MM.1S (cell line): Measurements from ENCODE around the gene DKK3.

Experiments used
- DNase-seq: peaks from one replicate; pipeline ENCODE4 v3.0.0-alpha.2; 2015
- H2AFZ ChIP-seq: fragments of 300-600 bp; sonication (generic); 2 replicates; pipeline ENCODE4 v1.6.0; 2016; ENCODE audit warnings: antibody characterized with exemption, low read length
- H3F3A ChIP-seq: fragments of 300-600 bp; sonication (generic); 2 replicates; pipeline ENCODE4 v1.6.1; 2016; ENCODE audit warnings: mild to moderate bottlenecking, antibody characterized with exemption, low read length, moderate library complexity, mixed read lengths; ENCODE audit not compliant: insufficient read depth
- H3K27ac ChIP-seq: fragments of 300-600 bp; sonication (generic); 2 replicates; pipeline ENCODE4 v1.5.1; 2016; ENCODE audit warnings: mild to moderate bottlenecking, low read length
- H3K27me3 ChIP-seq: fragments of 300-600 bp; sonication (generic); replicated peaks from 2 replicates; pipeline ENCODE4 v1.6.0; 2016; ENCODE audit warnings: low read length; ENCODE audit not compliant: insufficient read depth
- H3K36me3 ChIP-seq: fragments of 300-600 bp; sonication (generic); replicated peaks from 2 replicates; pipeline ENCODE4 v1.6.1; 2016; ENCODE audit warnings: mild to moderate bottlenecking, low read length, mixed read lengths; ENCODE audit not compliant: insufficient read depth
- H3K4me1 ChIP-seq: fragments of 300-600 bp; sonication (generic); 2 replicates; pipeline ENCODE4 v1.6.1; 2016; ENCODE audit warnings: low read length, mixed read lengths
- H3K4me2 ChIP-seq: fragments of 300-600 bp; sonication (generic); 2 replicates; pipeline ENCODE4 v1.6.0; 2016; ENCODE audit warnings: low read depth, low read length
- H3K4me3 ChIP-seq: fragments of 300-600 bp; sonication (generic); 2 replicates; pipeline ENCODE4 v1.5.1; 2016; ENCODE audit warnings: low read length, mixed read lengths
- H3K79me2 ChIP-seq: fragments of 300-600 bp; sonication (generic); 2 replicates; pipeline ENCODE4 v1.6.1; 2016; ENCODE audit warnings: mixed run types, low read length, mixed read lengths
- H3K9ac ChIP-seq: fragments of 300-600 bp; sonication (generic); 2 replicates; pipeline ENCODE4 v1.6.1; 2016; ENCODE audit warnings: low read length, mixed read lengths
- H3K9me2 ChIP-seq: fragments of 300-600 bp; sonication (generic); replicated peaks from 2 replicates; pipeline ENCODE4 v1.6.1; 2016; ENCODE audit warnings: mild to moderate bottlenecking, low read length, mixed read lengths; ENCODE audit not compliant: insufficient read depth
- H3K9me3 ChIP-seq: fragments of 300-600 bp; sonication (generic); replicated peaks from 2 replicates; pipeline ENCODE4 v1.6.1; 2016; ENCODE audit warnings: mild to moderate bottlenecking, low read length, mixed read lengths; ENCODE audit not compliant: insufficient read depth
- H4K20me1 ChIP-seq: fragments of 300-600 bp; sonication (generic); 2 replicates; pipeline ENCODE4 v1.6.1; 2016; ENCODE audit warnings: mild to moderate bottlenecking, low read length, moderate library complexity, mixed read lengths; ENCODE audit not compliant: insufficient read depth
- EZH2 ChIP-seq: fragments of 300-600 bp; sonication (generic); optimal IDR thresholded peaks from 2 replicates; pipeline ENCODE3; 2017; ENCODE audit warnings: low read depth, mild to moderate bottlenecking, antibody characterized with exemption, low read length, mixed read lengths
- EZH2phosphoT487 ChIP-seq: fragments of 300-600 bp; sonication (generic); IDR thresholded peaks from 2 replicates; pipeline ENCODE4 v1.6.1; 2018; ENCODE audit warnings: antibody characterized with exemption, low read length
- TF ChIP-seq, protein P1 (sequence below): fragments of 300-600 bp; sonication (generic); IDR thresholded peaks from 2 replicates; pipeline ENCODE4 v1.5.1; 2016; ENCODE audit warnings: antibody characterized with exemption, low read length, mixed read lengths

Gene DKK3

DNA sequence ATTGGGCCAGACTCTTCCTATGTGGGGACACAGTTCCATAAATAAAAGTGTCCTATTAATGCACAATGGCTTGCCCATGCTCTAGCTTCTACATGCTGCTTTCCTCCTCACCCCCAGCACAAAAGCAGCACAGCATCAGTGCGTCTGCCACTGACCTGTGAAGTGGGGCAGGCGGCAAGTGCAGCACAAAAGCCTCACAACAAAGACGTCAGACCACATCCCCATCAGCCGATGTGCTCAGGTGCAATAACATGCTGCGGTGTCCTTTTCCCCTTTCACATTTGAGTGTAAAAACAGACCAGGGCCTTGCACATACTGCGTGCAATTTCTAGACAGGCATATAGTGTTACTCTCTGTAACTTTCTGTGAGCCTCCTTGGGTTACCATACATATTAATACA, 12.8 kb downstream of the DKK3 start:
- peak overlapping the region; percentile 19; the same call in 1 of the 2 replicates for H3K27ac ChIP-seq
- H3F3A ChIP-seq = no peaks in the 10 kb centered on the region; the same call in none of the 2 replicates
- no peaks in the 10 kb centered on the region for H3K36me3 ChIP-seq
- DNase-seq = peak; percentile 84
- no peaks in the 10 kb centered on the region for H4K20me1 ChIP-seq
- no peaks in the 10 kb centered on the region for H3K27me3 ChIP-seq
- no peak overlapping the region for H3K4me3 ChIP-seq
- H3K4me2 ChIP-seq = no peak overlapping the region
- H3K9me3 ChIP-seq = no peaks in the 10 kb centered on the region
- peaks cover 6% of the 10 kb centered on the region; the same call in 1 of the 2 replicates for H3K4me1 ChIP-seq
- no peak overlapping the region for H3K9ac ChIP-seq
- TF ChIP-seq EZH2phosphoT487 (no peak), EZH2 (no peak)
- TF ChIP-seq, protein P1, sequence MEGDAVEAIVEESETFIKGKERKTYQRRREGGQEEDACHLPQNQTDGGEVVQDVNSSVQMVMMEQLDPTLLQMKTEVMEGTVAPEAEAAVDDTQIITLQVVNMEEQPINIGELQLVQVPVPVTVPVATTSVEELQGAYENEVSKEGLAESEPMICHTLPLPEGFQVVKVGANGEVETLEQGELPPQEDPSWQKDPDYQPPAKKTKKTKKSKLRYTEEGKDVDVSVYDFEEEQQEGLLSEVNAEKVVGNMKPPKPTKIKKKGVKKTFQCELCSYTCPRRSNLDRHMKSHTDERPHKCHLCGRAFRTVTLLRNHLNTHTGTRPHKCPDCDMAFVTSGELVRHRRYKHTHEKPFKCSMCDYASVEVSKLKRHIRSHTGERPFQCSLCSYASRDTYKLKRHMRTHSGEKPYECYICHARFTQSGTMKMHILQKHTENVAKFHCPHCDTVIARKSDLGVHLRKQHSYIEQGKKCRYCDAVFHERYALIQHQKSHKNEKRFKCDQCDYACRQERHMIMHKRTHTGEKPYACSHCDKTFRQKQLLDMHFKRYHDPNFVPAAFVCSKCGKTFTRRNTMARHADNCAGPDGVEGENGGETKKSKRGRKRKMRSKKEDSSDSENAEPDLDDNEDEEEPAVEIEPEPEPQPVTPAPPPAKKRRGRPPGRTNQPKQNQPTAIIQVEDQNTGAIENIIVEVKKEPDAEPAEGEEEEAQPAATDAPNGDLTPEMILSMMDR = no peak
- H3K9me2 ChIP-seq = no peaks in the 10 kb centered on the region
- no peaks in the 10 kb centered on the region for H3K79me2 ChIP-seq
- H2AFZ ChIP-seq = no peak overlapping the region

DNA sequence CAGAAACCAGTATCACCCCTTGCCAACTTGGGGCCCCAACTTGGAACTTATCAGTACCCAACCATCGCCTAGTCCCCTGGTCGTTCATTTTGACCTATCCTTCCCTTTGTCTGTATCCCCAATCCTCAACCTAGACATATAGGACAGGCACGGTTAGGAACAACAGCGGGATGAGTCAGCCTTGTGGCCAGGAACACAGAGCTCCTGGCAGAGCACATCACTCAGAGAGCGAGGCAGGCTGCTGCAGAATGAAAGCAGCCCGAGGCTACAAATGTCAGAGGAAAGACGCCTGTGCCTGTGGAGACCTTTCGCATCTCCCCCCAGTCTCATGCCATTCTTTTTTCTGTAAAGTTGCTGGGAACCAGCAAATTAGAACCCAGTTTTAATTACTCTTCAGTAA, 14.6 kb downstream of the DKK3 start:
- H3K9me3 ChIP-seq = no peaks in the 10 kb centered on the region
- H3K4me1 ChIP-seq = peaks cover 6% of the 10 kb centered on the region; the same call in 1 of the 2 replicates
- no peak overlapping the region for H3K27ac ChIP-seq
- DNase-seq = no peak
- H3K4me2 ChIP-seq = no peak overlapping the region
- no peak overlapping the region for H3K9ac ChIP-seq
- no peaks in the 10 kb centered on the region for H3K27me3 ChIP-seq
- H3K36me3 ChIP-seq = no peaks in the 10 kb centered on the region
- no peaks in the 10 kb centered on the region; the same call in none of the 2 replicates for H3F3A ChIP-seq
- no peak for TF ChIP-seq EZH2
- TF ChIP-seq, protein P1 = no peak
- no peak for TF ChIP-seq EZH2phosphoT487
- H4K20me1 ChIP-seq = no peaks in the 10 kb centered on the region
- H2AFZ ChIP-seq = no peak overlapping the region
- H3K9me2 ChIP-seq = no peaks in the 10 kb centered on the region
- H3K4me3 ChIP-seq = no peak overlapping the region
- no peaks in the 10 kb centered on the region for H3K79me2 ChIP-seq

DNA sequence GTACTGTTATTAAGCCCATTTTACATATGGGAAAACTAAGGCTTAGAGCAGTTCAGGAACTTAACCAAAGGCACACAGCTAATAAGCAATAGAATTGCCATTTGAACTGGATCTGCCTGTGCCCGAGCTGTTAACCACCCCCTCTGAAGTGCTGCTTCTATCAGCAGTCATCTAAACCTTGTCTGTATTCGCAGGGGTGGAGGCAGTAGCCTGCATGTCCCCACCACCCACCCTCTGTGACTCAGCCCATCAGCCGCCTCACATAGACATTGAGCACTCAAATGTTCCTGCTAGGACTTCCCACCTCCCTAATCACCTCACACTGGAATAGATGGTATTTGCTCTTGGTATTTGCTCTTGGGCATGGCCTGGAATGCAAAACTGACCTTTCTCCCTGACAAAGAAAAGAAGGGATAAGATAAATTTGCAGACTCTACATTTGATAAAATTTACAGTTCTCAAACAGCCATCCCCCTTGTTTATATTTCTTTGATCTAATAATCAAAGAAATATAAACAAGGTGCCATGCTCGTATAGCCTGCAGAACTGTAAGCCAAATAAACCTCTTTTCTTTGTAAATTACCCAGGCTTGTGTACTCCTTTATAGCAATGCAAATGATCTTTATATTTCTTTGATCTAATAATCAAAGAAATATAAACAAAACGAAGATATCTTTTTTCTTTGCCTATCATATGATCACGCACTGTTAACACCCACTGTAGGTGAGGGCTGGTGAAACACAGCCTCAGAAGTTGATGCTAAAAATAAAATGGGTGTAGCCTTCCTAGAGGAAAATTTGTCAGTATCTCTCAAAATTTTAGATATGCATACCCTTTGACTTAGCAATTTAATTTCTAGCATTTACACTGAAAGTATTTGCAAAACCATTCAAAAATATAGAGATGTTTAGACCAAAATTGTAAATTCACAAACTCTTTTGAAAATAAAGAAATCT, 15.9 kb downstream of the DKK3 start:
- no peak overlapping the region for H3K4me3 ChIP-seq
- no peak overlapping the region for H3K4me2 ChIP-seq

More for the DNA sequence above, 15.9 kb downstream of the DKK3 start:
- no peaks in the 10 kb centered on the region for H3K36me3 ChIP-seq
- H3K9me3 ChIP-seq = no peaks in the 10 kb centered on the region
- no peak overlapping the region for H3K27ac ChIP-seq
- H3K27me3 ChIP-seq = no peaks in the 10 kb centered on the region
- no peak for TF ChIP-seq EZH2phosphoT487
- TF ChIP-seq EZH2 = no peak
- TF ChIP-seq, protein P1 = no peak
- H3F3A ChIP-seq = no peaks in the 10 kb centered on the region; the same call in none of the 2 replicates
- H3K79me2 ChIP-seq = no peaks in the 10 kb centered on the region
- peaks cover 6% of the 10 kb centered on the region; the same call in 1 of the 2 replicates for H3K4me1 ChIP-seq
- H3K9me2 ChIP-seq = no peaks in the 10 kb centered on the region
- no peak overlapping the region for H3K9ac ChIP-seq
- no peaks in the 10 kb centered on the region for H4K20me1 ChIP-seq
- H2AFZ ChIP-seq = no peak overlapping the region
- DNase-seq = no peak
